Stromal cell of bone marrow (primary cell): ENCODE results near the gene ZDHHC14.
"Not testable (repeated sequence)": the region's sequence is repeated elsewhere in the genome, so short reads cannot be mapped to it uniquely, and the experiment has no call there.

Source experiments
- DNase-seq: peaks from one replicate; pipeline ENCODE4 v3.0.0-alpha.2; 2012; ENCODE audit warnings: low read depth

ZDHHC14 gene

GRCh38 chr6:157552820-157553485 lies 172.0 kb downstream of the ZDHHC14 start:
- no peak for DNase-seq

GRCh38 chr6:157554747-157555146 lies 173.8 kb downstream of the ZDHHC14 start:
- no peak for DNase-seq

- DNase-seq: no peak
Observed at GRCh38 chr6:157555455-157556143, 174.6 kb downstream of the ZDHHC14 start.

GRCh38 chr6:157556144-157556645 lies 175.2 kb downstream of the ZDHHC14 start:
- DNase-seq: no peak

GRCh38 chr6:157556671-157557430 lies 175.9 kb downstream of the ZDHHC14 start:
- DNase-seq: no peak

- DNase-seq: no peak
Observed at GRCh38 chr6:157557559-157557958, 176.6 kb downstream of the ZDHHC14 start.

- no peak for DNase-seq
Observed at GRCh38 chr6:157558049-157558448, 177.1 kb downstream of the ZDHHC14 start.

GRCh38 chr6:157558487-157559200 lies 177.7 kb downstream of the ZDHHC14 start:
- DNase-seq: no peak

- DNase-seq: no peak
Observed at GRCh38 chr6:157559201-157559756, 178.3 kb downstream of the ZDHHC14 start.

- DNase-seq: not testable (repeated sequence)
Observed at GRCh38 chr6:157560063-157560462, 179.1 kb downstream of the ZDHHC14 start.

- no peak for DNase-seq
Observed at GRCh38 chr6:157560691-157561413, 179.9 kb downstream of the ZDHHC14 start.

- DNase-seq: no peak
Observed at GRCh38 chr6:157561414-157561790, 180.4 kb downstream of the ZDHHC14 start.

- DNase-seq: no peak
Observed at GRCh38 chr6:157561929-157562810, 181.2 kb downstream of the ZDHHC14 start.

- no peak for DNase-seq
Observed at GRCh38 chr6:157562997-157563396, 182.0 kb downstream of the ZDHHC14 start.

GRCh38 chr6:157563611-157564284 lies 182.8 kb downstream of the ZDHHC14 start:
- no peak for DNase-seq

GRCh38 chr6:157568702-157569101 lies 187.7 kb downstream of the ZDHHC14 start:
- no peak for DNase-seq

- no peak for DNase-seq
Observed at GRCh38 chr6:157569543-157569942, 188.6 kb downstream of the ZDHHC14 start.

GRCh38 chr6:157570104-157570503 lies 189.1 kb downstream of the ZDHHC14 start:
- no peak for DNase-seq

- DNase-seq: no peak
Observed at GRCh38 chr6:157570752-157571151, 189.8 kb downstream of the ZDHHC14 start.

GRCh38 chr6:157571269-157571668 lies 190.3 kb downstream of the ZDHHC14 start:
- no peak for DNase-seq
